ENCODE measurements around the gene ALKBH7.

ALKBH7 gene

GRCh38 chr19:6402837-6403608, 30.4 kb downstream of the ALKBH7 start:
- Mint-ChIP-seq H3K4me3 (no peak overlapping the region), H3K36me3 (no peaks in the 10 kb centered on the region), H3K9me3 (no peaks in the 10 kb centered on the region), H3K4me1 (no peaks in the 10 kb centered on the region), H3K27ac (no peak overlapping the region)
- ATAC-seq: no peak
- DNase-seq (ENCODE audit: low spot score in 2 of 2): no peak

DNA sequence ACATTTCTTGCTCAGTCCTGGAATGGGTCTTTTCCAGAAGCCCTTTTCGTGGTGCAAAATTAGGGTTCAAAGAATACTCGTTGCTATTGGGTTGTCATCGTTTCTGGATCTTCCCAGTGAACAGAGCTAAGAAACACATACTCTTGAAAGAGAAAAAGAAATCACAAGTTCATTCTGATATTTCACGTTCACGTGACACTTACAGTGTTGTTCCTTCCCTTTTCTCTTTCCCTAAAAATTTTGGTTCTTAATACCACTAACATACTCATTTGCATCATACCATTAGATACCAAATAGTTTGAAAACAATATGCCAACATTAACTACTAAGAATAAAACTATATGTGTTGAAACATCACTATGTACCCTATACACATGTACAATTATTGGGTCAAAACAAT, 33.8 kb downstream of the ALKBH7 start:
- H3K4me3 Mint-ChIP-seq: no peak overlapping the region
- ATAC-seq (no peak), DNase-seq (ENCODE audit: low spot score in 2 of 2) (no peak)
- no peaks in the 10 kb centered on the region for H3K9me3 Mint-ChIP-seq
- H3K27ac Mint-ChIP-seq: no peak overlapping the region
- H3K4me1 Mint-ChIP-seq: no peaks in the 10 kb centered on the region
- H3K36me3 Mint-ChIP-seq: no peaks in the 10 kb centered on the region

- DNase-seq (ENCODE audit: low spot score in 2 of 2) (no peak), ATAC-seq (no peak)
- no peak overlapping the region for H3K27ac Mint-ChIP-seq
- H3K4me3 Mint-ChIP-seq: no peak overlapping the region
- peaks cover 24% of the 10 kb centered on the region for H3K36me3 Mint-ChIP-seq
- no peaks in the 10 kb centered on the region for H3K9me3 Mint-ChIP-seq
- no peaks in the 10 kb centered on the region for H3K4me1 Mint-ChIP-seq
Observed at GRCh38 chr19:6409346-6409745, 36.8 kb downstream of the ALKBH7 start.

DNA sequence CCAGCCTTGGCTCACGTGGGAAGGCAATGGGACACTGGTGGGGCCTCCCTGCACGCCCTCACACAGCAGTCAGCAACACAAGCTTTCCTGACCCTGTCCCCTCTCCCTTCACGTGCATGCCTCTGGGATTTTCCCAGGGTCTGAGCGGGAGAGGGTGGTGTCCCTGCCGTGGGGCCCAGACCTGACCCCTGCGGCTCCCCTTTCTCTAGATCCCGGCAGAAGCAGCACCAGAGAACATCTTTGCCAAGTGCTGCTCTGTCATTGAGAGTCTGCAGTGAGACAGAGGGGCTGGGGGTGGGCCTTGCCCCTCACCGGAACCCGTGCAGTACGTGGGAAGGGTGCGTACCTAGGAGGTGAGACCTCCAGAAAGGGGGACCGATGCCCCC, 39.5 kb downstream of the ALKBH7 start:
- no peaks in the 10 kb centered on the region for H3K4me1 Mint-ChIP-seq
- peaks cover 51% of the 10 kb centered on the region for H3K36me3 Mint-ChIP-seq
- ATAC-seq: peak; percentile 15
- H3K27ac Mint-ChIP-seq: no peak overlapping the region
- no peaks in the 10 kb centered on the region for H3K9me3 Mint-ChIP-seq
- H3K4me3 Mint-ChIP-seq: no peak overlapping the region
- no peak for DNase-seq (ENCODE audit: low spot score in 2 of 2)

DNA sequence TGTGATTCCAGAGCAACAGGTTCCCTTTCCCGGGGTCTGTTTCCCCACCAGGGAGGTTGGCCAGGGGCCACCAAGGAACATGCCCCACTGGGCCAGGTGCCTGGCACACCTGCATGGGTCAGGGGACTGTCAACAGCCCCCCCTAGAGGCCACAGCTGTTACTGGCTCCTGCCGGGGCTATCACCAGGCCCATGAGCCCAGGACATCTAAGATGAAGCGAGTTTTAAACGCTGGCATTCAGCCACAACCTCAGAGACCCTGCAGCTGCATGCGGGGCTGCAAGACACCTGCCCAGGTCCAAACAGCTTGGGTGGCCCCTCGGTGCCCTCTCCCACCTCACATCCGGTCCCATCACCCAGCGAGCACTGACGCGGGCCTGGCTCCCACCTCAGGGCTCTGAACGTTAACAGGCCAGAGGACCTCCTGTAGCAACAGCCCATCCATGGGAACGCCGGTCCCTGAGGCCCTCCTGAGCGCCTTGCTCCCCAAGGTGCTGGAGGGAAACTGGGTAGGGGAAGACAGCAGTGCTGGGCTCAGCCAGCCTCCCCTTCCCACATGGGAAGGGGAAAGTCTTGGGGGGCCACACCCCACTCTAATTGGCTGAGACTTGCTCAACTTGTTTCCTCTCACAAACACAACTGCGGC, 40.0 kb downstream of the ALKBH7 start:
- ATAC-seq (peak; percentile 76), DNase-seq (ENCODE audit: low spot score in 2 of 2) (peak; percentile 42 to 63)
- Mint-ChIP-seq H3K27ac (no peak overlapping the region), H3K4me1 (no peaks in the 10 kb centered on the region), H3K36me3 (peaks cover 56% of the 10 kb centered on the region), H3K9me3 (no peaks in the 10 kb centered on the region), H3K4me3 (no peak overlapping the region)

- H3K27ac Mint-ChIP-seq: no peak overlapping the region
- H3K4me3 Mint-ChIP-seq: no peak overlapping the region
- ATAC-seq (no peak), DNase-seq (ENCODE audit: low spot score in 2 of 2) (no peak)
- no peaks in the 10 kb centered on the region for H3K4me1 Mint-ChIP-seq
- peaks cover 63% of the 10 kb centered on the region for H3K36me3 Mint-ChIP-seq
- no peaks in the 10 kb centered on the region for H3K9me3 Mint-ChIP-seq
Observed at GRCh38 chr19:6413291-6413690, 40.7 kb downstream of the ALKBH7 start.

DNA sequence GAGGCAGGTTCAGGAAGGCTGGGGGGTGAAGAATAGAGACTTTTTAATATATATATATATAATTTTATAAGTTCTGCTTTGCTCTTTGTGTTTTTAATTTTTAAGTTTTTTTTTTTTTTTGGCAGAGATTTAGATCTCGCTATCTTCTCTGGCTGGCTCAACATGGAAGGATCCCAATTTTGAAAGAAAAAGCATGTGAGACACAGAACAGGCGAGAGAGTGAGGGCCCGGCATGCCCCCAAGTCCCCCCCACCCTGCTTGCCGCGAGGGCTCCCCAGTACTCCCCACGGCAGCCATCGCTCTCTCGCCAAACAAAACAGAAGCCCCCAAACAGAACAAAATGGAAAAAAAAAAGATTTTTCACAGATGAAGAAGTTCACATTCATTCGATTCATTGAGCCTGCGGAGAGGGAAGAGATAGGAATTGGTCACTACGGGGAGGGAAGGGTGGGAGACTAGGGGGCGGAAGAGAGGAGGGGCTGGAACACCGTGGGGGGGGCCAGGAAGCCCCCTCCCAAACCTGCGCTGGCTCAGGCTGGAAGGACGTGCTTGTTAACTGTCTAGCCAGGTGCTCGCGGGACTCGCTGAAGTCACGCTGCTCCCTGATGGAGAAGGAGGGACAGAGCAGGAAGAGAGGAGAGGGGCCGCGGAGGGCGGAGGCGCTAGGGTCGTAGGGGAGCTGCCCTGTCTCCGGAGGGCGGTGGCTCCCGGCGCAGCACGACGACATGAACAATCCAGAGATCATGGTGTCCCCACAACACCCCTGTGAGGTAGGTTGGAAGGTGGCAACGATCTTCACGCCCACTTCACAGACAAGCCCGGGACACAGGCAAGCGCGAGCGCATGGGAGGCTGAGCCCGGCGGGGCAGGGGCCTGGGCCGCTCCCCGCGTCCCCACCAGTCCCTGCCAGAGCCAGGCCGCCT, 41.4 kb downstream of the ALKBH7 start:
- ATAC-seq (no peak), DNase-seq (ENCODE audit: low spot score in 2 of 2) (no peak)
- no peak overlapping the region for H3K4me3 Mint-ChIP-seq
- H3K36me3 Mint-ChIP-seq: peaks cover 70% of the 10 kb centered on the region
- no peaks in the 10 kb centered on the region for H3K4me1 Mint-ChIP-seq
- no peaks in the 10 kb centered on the region for H3K9me3 Mint-ChIP-seq
- no peak overlapping the region for H3K27ac Mint-ChIP-seq

DNA sequence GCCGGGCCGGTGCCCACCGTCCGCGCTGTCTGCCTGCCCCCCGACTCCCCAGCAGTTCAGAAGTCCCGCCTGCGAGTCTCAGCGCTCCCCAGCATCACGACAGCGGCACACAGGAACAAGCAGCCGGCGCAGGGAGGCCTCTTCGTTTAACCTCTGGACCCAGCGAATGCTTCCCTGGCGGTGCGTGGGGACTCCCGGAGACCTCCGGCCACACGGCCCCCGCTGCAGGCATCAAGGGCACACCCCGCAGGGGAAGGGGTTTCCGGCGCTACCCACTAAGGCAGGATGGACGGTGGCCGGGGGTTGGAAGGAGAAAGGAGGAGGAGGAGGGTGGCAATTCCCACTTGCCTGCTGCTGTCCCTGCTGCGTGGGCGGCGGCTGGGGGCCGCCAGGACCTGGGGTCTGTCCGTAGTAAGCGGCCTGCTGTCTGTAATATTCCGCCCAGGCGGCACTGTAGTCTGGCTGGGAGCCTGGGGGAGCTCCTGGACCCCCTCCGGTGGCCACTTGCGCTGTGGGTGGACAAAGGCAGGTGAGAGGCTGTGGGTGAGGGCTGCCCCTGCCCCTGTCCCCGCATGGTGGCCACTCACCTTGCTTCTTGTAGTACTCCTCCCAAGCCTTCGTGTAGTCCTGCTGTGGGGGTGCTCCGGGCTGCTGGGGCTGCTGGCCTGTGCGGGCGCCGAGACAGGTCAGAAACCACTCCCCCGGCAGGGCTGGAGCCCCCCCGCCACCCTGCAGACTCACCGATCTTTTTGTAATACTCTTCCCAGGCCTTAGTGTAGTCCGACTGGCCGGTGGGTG, 42.4 kb downstream of the ALKBH7 start:
- no peak overlapping the region for H3K4me3 Mint-ChIP-seq
- no peaks in the 10 kb centered on the region for H3K4me1 Mint-ChIP-seq
- H3K27ac Mint-ChIP-seq: no peak overlapping the region
- ATAC-seq: no peak
- H3K36me3 Mint-ChIP-seq: peaks cover 80% of the 10 kb centered on the region
- no peaks in the 10 kb centered on the region for H3K9me3 Mint-ChIP-seq
- no peak for DNase-seq (ENCODE audit: low spot score in 2 of 2)

- Mint-ChIP-seq H3K4me1 (peaks cover 2% of the 10 kb centered on the region), H3K36me3 (peaks cover 87% of the 10 kb centered on the region), H3K9me3 (no peaks in the 10 kb centered on the region), H3K4me3 (no peak overlapping the region), H3K27ac (no peak overlapping the region)
- no peak for DNase-seq (ENCODE audit: low spot score in 2 of 2)
- no peak for ATAC-seq
Observed at GRCh38 chr19:6415591-6416190, 43.1 kb downstream of the ALKBH7 start.

- peaks cover 11% of the 10 kb centered on the region for H3K4me1 Mint-ChIP-seq
- H3K27ac Mint-ChIP-seq: peak overlapping the region; percentile 40
- H3K36me3 Mint-ChIP-seq: peaks cover 99% of the 10 kb centered on the region
- H3K4me3 Mint-ChIP-seq: no peak overlapping the region
- H3K9me3 Mint-ChIP-seq: no peaks in the 10 kb centered on the region
- DNase-seq (ENCODE audit: low spot score in 2 of 2) (no peak), ATAC-seq (no peak)
Observed at GRCh38 chr19:6416658-6417405, 44.2 kb downstream of the ALKBH7 start.

DNA sequence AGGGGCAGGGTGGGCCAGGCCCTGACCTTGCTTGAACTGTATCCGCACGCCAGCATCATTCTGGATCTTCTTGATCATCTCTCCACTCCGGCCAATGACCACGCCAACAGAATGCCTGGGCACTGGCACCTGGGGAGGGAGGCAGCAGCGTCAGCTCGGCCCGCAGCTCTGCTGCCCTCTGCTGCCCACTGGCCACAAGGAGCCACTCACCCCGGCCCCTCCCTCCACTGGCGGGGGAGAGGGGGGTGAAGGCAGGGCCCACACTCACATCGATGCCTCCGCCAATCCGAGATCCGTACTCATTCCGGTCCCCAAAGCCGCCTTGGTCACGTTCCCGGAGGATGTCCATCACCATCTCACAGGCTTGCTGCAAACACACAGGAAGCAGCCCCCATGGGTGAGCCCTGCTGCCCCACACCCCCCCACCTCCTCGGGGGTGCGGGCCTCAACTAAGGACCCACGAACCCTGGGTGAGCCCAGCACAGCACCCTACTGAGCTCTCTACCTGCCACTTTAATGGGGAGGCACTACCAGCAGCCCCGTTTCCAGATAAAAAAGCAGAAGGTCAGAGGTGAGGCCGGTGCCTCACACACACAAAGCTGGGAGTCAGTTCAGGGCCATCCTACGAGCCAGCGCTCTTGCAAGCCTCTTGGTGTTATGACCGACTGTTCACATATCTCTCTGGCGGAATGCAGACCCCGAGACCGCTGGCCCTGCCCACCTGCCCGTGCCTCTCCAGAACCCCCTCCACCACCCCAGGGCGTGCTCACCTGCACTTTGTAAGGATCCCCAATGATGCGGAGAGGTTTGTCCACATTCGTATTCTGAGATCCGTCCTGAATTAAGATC, 45.3 kb downstream of the ALKBH7 start:
- peaks cover 22% of the 10 kb centered on the region for H3K4me1 Mint-ChIP-seq
- no peaks in the 10 kb centered on the region for H3K9me3 Mint-ChIP-seq
- DNase-seq (ENCODE audit: low spot score in 2 of 2) (no peak), ATAC-seq (no peak)
- no peak overlapping the region for H3K27ac Mint-ChIP-seq
- H3K4me3 Mint-ChIP-seq: no peak overlapping the region
- peaks cover 100% of the 10 kb centered on the region for H3K36me3 Mint-ChIP-seq

DNA sequence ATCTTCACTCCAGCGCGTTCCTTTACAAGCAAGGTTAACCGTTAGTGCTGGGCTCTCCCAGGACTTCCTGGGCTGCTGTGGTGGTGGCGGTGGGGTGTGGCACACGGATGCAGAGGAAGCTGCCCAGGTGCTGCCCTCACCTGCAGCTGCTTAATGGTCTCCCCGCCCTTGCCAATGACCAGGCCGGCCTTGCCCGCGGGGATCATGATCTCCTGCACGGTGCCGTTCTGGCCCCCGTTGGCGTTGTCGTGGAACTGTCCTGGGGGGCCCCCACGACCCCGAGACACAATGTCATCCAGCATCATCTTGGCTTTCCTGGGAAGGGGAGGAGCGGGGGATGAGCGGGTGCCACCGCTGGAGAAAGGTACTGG, 46.0 kb downstream of the ALKBH7 start:
- no peak for ATAC-seq
- no peaks in the 10 kb centered on the region for H3K9me3 Mint-ChIP-seq
- peaks cover 28% of the 10 kb centered on the region for H3K4me1 Mint-ChIP-seq
- DNase-seq (ENCODE audit: low spot score in 2 of 2): no peak
- peaks cover 100% of the 10 kb centered on the region for H3K36me3 Mint-ChIP-seq
- no peak overlapping the region for H3K4me3 Mint-ChIP-seq
- peak overlapping the region; percentile 56 for H3K27ac Mint-ChIP-seq
